Gastroesophageal sphincter (tissue), 3 donors: ENCODE measurements around the gene PTK6.

Source experiments
- CTCF ChIP-seq, 4 experiments: fragments of 200-600 bp in 2 of 4; fragments of 450-650 bp in 2 of 4; sonication (generic) in 1 of 4; IDR thresholded peaks; one replicate each; pipeline ENCODE4 v1.5.1; 2017 to 2019; ENCODE audit warnings: antibody characterized with exemption in 4 of 4, mild to moderate bottlenecking in 2 of 4, moderate library complexity in 2 of 4
- POLR2AphosphoS5 ChIP-seq: sonication (generic); formaldehyde crosslinking; IDR thresholded peaks from one replicate; pipeline ENCODE4 v1.6.1; 2017; ENCODE audit warnings: antibody characterized with exemption

- no peak for TF ChIP-seq POLR2AphosphoS5
- no peak for TF ChIP-seq CTCF (IDR thresholded peaks at IDR 0.05)
Measured at GRCh38 chr20:63492518-63492917, 44.7 kb downstream of the PTK6 start.
